HUES6 (cell line): ENCODE results near the gene IBTK.
"Not testable (repeated sequence)": the region's sequence is repeated elsewhere in the genome, so short reads cannot be mapped to it uniquely, and the experiment has no call there.

ENCODE experiments used
- H3K27ac ChIP-seq: 2 replicates; pipeline ENCODE4 v1.7.0; 2013; ENCODE audit warnings: low read depth, mild to moderate bottlenecking, low read length, inconsistent platforms
- H3K27me3 ChIP-seq: 2 replicates; pipeline ENCODE4 v1.6.1; 2013; ENCODE audit warnings: low read length; ENCODE audit not compliant: control insufficient read depth, insufficient read depth
- H3K36me3 ChIP-seq: 2 replicates; pipeline ENCODE4 v1.6.1; 2013; ENCODE audit warnings: low read length; ENCODE audit not compliant: control insufficient read depth, insufficient read depth
- H3K4me1 ChIP-seq: 2 replicates; pipeline ENCODE4 v1.6.1; 2013; ENCODE audit warnings: low read length; ENCODE audit not compliant: control insufficient read depth, insufficient read depth
- H3K4me3 ChIP-seq: 2 replicates; pipeline ENCODE4 v1.5.1; 2013; ENCODE audit warnings: low read depth, low read length
- H3K9ac ChIP-seq: one replicate; pipeline ENCODE4 v1.6.1; 2013; ENCODE audit warnings: mild to moderate bottlenecking, low read length
- H3K9me3 ChIP-seq: 2 replicates; pipeline ENCODE4 v1.6.1; 2013; ENCODE audit warnings: low read depth, low read length; ENCODE audit not compliant: control insufficient read depth, insufficient read depth

The IBTK gene

DNA sequence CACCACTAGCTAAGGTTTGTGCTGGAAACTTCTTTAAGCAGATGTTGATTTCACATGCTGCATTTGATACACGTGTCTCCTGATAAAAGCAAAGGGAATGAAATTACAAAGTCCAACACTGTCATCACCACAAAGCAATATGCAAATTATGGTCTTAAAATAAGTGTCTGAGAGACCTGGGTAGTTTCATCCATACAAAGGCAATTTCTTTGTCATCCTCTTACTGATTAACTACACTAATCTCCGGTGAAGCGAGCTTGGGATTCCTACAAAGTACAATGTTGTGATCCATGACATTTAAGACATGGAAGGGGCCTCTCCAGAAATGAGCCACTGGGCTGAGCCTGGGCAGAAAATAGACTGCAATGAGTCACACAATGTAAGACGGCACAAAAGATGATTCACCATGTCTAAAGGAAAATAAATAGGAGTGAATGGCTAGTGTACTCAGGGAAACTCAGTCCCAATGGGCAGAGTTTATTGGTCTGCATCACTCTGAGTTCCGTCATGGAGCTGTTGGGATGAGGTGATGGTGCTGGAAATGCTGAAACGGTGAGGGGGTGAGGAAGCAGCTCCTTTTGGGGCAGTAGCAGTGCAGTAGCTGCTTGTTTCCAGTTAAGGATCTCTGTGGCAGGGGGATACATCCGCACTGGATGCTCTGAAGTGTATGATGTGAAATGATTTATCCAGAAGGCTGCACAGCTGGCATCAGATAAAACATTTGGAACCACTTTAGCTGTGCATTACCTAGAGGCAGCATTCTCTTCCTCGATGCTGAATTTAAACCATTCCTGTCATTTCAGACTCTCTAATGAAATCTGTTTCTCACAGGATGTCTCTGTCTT is 103.3 kb downstream of the IBTK start:
- no peak overlapping the region for H3K4me3 ChIP-seq
- no peak overlapping the region for H3K27ac ChIP-seq
- H3K9ac ChIP-seq, result no peak overlapping the region

DNA sequence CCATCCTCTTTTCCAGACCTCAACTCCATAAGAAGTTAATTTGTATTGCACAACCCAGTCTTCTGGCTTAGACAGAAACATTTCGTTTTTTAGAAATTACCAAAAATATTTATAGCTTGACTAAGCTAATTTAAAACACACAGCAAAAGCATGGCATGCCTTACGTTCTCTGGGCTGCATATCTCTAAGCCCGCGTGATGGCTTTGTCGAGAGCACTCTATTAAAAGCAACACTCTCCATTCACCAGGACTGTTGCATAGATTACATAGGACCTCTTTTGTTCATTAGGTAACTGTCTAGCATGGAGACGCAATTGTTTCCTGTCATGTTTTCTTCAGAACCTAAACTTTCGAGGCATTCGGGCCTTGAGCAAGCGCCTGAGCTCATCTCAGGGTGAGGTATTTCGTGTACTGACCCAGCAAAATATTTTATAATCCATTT is 104.5 kb downstream of the IBTK start:
- Histone ChIP-seq H3K4me1 (peaks cover 8% of the 10 kb centered on the region), H3K4me3 (no peak overlapping the region), H3K9me3 (no peaks in the 10 kb centered on the region), H3K9ac (no peak overlapping the region), H3K36me3 (no peaks in the 10 kb centered on the region), H3K27me3 (no peaks in the 10 kb centered on the region), H3K27ac (no peak overlapping the region)

More for the DNA sequence above, 103.3 kb downstream of the IBTK start:
- peaks cover 8% of the 10 kb centered on the region for H3K4me1 ChIP-seq
- no peaks in the 10 kb centered on the region for H3K36me3 ChIP-seq
- no peaks in the 10 kb centered on the region for H3K9me3 ChIP-seq
- H3K27me3 ChIP-seq, result no peaks in the 10 kb centered on the region

DNA sequence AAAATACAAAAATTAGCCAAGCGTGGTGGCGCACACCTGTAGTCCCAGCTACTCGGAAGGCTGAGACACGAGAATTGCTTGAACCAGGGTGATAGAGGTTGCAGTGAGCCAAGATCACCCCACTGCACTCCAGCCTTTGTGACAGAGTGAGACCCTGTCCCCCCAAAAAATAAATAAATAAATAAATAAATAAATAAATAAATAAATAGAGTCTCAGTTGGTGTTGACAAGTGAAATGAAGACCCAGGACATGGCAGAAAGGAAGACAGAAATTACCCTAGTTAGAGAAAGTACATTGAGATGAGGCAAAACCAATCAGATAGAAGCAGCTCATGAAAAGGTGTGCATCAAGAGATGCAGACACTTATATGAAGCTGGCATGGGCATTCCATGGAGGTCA is 105.0 kb downstream of the IBTK start:
- H3K36me3 ChIP-seq, result no peaks in the 10 kb centered on the region
- H3K9ac ChIP-seq, result no peak overlapping the region
- H3K27ac ChIP-seq, result no peak overlapping the region
- H3K4me3 ChIP-seq, result no peak overlapping the region
- H3K9me3 ChIP-seq, result no peaks in the 10 kb centered on the region
- peaks cover 8% of the 10 kb centered on the region for H3K4me1 ChIP-seq
- no peaks in the 10 kb centered on the region for H3K27me3 ChIP-seq

DNA sequence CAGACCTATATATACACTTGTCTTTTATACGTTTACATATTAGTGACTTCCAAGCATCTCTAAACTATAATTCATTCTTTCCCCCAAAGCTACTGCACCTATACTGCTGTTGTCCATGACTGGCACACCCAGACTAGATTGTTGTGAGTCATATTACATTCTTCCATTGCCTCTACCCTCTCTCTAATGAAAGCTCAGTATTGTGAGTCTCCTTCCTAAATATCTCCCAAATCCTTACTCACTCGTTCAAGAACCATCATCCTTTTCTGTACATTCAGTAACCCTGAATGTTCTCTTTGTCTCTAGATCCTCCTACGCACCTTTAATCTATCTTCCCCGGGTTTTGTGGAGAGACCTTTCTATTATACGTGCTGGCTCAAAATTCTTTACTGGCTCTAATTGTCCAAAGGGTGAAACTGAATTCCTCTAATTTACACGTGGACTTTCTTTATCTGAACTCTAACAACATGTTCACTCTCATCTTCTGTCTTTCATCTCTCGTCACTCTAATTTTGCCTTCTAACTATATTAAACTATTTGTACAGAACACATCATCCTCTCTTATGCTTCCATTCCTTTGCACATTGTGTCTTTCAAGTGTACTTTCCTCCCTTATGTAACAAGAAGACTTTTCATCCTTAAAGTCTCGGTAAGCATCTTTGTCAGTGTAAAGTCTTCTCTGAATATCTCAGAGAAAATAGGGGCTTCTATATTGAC is 109.3 kb downstream of the IBTK start:
- H3K4me1 ChIP-seq, result no peaks in the 10 kb centered on the region
- H3K9me3 ChIP-seq, result no peaks in the 10 kb centered on the region
- no peaks in the 10 kb centered on the region for H3K27me3 ChIP-seq
- H3K4me3 ChIP-seq, result no peak overlapping the region
- H3K36me3 ChIP-seq, result no peaks in the 10 kb centered on the region
- H3K9ac ChIP-seq, result no peak overlapping the region
- no peak overlapping the region for H3K27ac ChIP-seq

DNA sequence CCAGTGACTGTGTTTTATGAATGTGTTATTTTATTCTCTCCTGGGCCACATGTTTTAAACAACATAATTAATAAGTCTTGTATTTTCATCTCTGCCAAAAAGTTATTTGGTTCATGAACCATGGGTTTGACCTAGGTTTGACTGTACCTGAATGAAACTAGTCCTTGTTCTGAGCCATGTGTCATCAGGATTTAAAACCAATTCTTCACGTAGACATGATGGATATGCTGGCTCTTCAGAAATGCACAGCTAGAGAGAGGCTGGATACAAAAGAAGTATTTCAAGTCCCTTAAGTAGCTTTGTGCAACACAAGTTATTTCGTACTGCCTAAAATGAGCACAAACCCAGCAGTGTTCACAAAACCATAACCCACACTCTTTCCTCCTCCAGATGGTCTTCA is 116.1 kb downstream of the IBTK start:
- H3K9ac ChIP-seq, result no peak overlapping the region
- no peaks in the 10 kb centered on the region for H3K36me3 ChIP-seq
- no peaks in the 10 kb centered on the region for H3K27me3 ChIP-seq
- H3K27ac ChIP-seq, result no peak overlapping the region
- no peaks in the 10 kb centered on the region for H3K4me1 ChIP-seq
- H3K4me3 ChIP-seq, result no peak overlapping the region
- no peaks in the 10 kb centered on the region for H3K9me3 ChIP-seq

DNA sequence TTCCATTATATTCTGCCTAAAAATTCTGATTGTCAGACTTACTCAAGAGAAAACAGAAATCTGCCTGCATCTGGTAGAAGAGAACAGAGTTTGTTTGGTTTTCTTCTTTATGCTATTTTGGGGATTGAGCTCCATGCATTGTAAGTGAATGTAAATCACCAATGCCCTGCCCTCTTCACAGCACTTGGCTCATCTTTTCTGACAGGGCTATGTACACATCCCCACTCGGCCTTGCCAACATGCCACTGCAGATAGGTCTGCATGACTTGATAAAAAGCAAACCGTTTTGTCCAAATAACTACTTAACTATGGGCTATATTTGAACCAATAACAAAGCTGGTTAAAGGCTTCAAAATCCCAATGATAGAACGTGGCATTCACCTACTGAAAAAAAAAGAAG is 117.7 kb downstream of the IBTK start:
- Histone ChIP-seq H3K9ac (no peak overlapping the region), H3K4me3 (no peak overlapping the region), H3K9me3 (no peaks in the 10 kb centered on the region), H3K27me3 (no peaks in the 10 kb centered on the region), H3K4me1 (no peaks in the 10 kb centered on the region), H3K36me3 (no peaks in the 10 kb centered on the region), H3K27ac (no peak overlapping the region)

DNA sequence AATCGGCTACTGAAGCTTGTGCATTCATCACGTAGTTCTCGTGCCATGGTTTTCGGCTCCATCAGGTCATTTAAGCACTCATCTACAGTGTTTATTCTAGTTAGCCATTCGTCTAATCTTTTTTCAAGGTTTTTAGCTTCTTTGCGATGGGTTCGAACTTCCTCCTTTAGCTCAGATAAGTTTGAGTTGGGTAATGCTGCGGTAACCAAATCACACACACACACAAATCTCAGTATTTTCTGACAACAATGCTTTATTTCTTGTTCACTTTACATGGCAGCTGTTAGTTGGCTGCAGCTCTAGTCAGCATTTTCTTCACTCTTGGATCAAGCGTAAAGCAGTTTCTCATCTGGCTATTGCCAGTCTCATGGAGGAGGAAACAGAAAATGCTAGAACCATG is 118.6 kb downstream of the IBTK start:
- not testable (repeated sequence) for H3K27me3 ChIP-seq, H3K9ac ChIP-seq, H3K27ac ChIP-seq, H3K36me3 ChIP-seq, H3K4me1 ChIP-seq, H3K9me3 ChIP-seq, H3K4me3 ChIP-seq

DNA sequence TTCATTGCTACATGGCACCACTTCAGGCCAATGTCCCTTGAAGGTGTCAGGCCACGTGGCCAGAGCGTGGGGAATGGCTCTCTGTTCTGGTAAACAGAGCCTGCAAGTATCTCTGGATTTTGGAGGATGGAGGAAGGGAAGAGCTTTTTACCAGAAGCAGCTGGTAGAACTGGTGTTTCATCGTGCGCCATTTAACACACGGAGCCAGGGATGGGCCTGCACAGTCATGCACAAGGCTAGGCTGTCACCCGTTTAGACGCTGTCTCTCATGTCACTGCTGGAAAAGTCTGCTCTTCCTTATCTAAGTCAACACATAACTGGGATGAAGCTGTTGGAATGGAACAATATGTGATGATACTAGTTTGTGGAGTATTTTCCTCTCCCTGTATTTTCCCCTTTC is 123.9 kb downstream of the IBTK start:
- Histone ChIP-seq H3K9ac (no peak overlapping the region), H3K4me3 (no peak overlapping the region), H3K27ac (no peak overlapping the region), H3K36me3 (no peaks in the 10 kb centered on the region), H3K4me1 (no peaks in the 10 kb centered on the region), H3K9me3 (no peaks in the 10 kb centered on the region), H3K27me3 (no peaks in the 10 kb centered on the region)
